Spinal cord (tissue), 10 donors: ENCODE results near the gene PXMP2. TPM values are rescaled to one million over a fixed set of nuclear protein-coding genes. Genes with fewer than 3 reads are reported as not detected.
A peak's percentile ranks its signal among the peaks of the same experiment; 100 is the strongest.

Experiments used
- DNase-seq, 6 donors: peaks; one replicate each; pipeline versions ENCODE4 v3.0.0 to v3.0.0-alpha.2; 2013 to 2015; ENCODE audit warnings: low spot score in 6 of 6, low read depth in 4 of 6
- H3K27ac ChIP-seq: one replicate; pipeline ENCODE4 v1.5.1; 2013; ENCODE audit warnings: low read depth, low read length, control low read depth
- H3K27me3 ChIP-seq: one replicate; pipeline ENCODE4 v1.6.1; 2013; ENCODE audit warnings: low read length; ENCODE audit not compliant: control insufficient read depth, insufficient read depth
- H3K36me3 ChIP-seq: one replicate; pipeline ENCODE4 v1.6.1; 2013; ENCODE audit warnings: low read length; ENCODE audit not compliant: control insufficient read depth, insufficient read depth
- H3K4me1 ChIP-seq: one replicate; pipeline ENCODE4 v1.6.1; 2013; ENCODE audit warnings: low read length; ENCODE audit not compliant: control insufficient read depth, insufficient read depth
- H3K4me3 ChIP-seq: one replicate; pipeline ENCODE4 v1.5.1; 2013; ENCODE audit warnings: low read depth, low read length, control low read depth
- H3K9me3 ChIP-seq: one replicate; pipeline ENCODE4 v1.6.1; 2013; ENCODE audit warnings: low read length; ENCODE audit not compliant: control insufficient read depth, insufficient read depth
- WGBS: methylation state at CpG from one replicate; pipeline ENCODE4 v1.1.5; 2013; ENCODE audit warnings: missing lambda C conversion rate; ENCODE audit not compliant: insufficient coverage; 5-methylcytosine and 5-hydroxymethylcytosine counted together
- long read RNA-seq, 4 donors: transcript quantifications; one replicate each; lab custom pipeline, GENCODE V29; 2026
- polyA plus RNA-seq, 2 donors: library from polyadenylated mRNA; unstranded; fragments of 120-200 nt; gene quantifications; one replicate each; pipeline ENCODE4 v1.2.1, GENCODE V29; 2013; ENCODE audit not compliant: insufficient read length in 2 of 2
- total RNA-seq, 2 donors: library from RNA; depleted of rRNA in 1 of 2; stranded (reverse); fragments of 120-200 nt in 1 of 2; fragments of >200 nt in 1 of 2; gene quantifications; one replicate each; pipeline versions ENCODE4 v1.2.3 to v1.2.4, GENCODE V29; 2013 to 2014
- donor health status: healthy.

The PXMP2 gene
- total RNA-seq (10 to 100 TPM; 27.5 to 74.7 TPM), polyA plus RNA-seq (10 to 100 TPM; 39.6 to 51.7 TPM)
- long read RNA-seq, donor 1, transcript PXMP2-201 (5 exons, 957 nt), result major isoform, 32 of 38 reads
- long read RNA-seq, donor 1, partial matches to known transcripts, result 6 of 38 reads
- long read RNA-seq, donor 1, other reads (novel, unspliced or antisense), result 0 of 38 reads
- long read RNA-seq, donor 2, transcript PXMP2-201 (5 exons, 957 nt), result major isoform, 14 of 15 reads
- long read RNA-seq, donor 2, partial matches to known transcripts, result 0 of 15 reads
- long read RNA-seq, donor 2, other reads (novel, unspliced or antisense), result 0 of 15 reads
- long read RNA-seq, donor 3, transcript PXMP2-201 (5 exons, 957 nt), result major isoform, 17 of 30 reads
- long read RNA-seq, donor 3, partial matches to known transcripts, result 11 of 30 reads
- long read RNA-seq, donor 3, other reads (novel, unspliced or antisense), result 0 of 30 reads
- long read RNA-seq, donor 4, transcript PXMP2-205 (3 exons, 632 nt), result minor isoform, 6 of 77 reads
- long read RNA-seq, donor 4, transcript PXMP2-201 (5 exons, 957 nt), result major isoform, 64 of 77 reads
- long read RNA-seq, donor 4, partial matches to known transcripts, result 7 of 77 reads
- long read RNA-seq, donor 4, other reads (novel, unspliced or antisense), result 0 of 77 reads

DNA sequence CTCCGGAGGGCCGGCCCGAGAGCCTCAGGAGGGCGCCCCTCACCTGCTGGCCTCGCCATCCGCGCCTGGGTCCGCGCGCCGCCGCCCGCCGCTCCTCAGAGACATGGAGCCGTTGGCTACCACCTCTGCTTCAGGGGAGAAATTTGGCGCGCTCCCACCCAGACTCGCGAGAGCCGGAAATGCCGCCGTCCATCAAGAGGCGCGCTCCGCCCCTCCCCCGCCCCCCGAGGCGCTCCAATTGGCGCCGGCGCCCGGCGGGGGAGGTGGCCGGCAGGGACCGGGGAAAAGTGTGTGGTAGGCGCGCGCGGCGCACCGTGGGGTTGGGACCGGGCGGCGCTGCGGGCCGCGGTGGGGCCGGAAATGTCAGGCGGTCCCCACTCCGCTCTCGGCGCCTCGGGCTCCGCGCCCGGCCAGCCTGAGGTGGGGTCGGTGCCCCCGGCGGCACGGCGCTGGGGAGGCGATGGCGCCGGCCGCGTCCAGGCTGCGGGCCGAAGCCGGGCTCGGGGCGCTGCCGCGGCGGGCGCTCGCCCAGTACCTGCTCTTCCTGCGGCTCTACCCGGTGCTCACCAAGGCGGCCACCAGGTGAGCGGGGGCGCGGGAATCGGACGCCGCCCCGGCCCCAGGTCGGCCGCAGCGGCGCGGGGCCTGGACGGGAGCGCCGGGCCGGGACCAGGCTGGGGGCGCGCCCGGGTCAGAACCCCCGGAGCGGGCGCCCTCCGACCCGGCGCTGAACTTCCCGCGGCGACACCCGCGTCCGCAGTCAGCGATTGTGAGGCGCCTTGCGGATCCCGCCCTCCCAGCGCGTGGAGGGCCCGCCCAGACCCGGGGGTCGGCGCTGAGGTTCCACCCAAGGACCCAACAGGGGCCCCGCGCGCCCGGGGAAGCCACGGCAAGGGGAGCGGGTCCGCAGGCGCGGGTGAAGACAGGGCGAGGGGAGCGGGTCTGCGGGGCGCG is at the start of gene PXMP2, which contains the start of gene POLE:
PXMP2 (plus strand) TSS at position 377 of the 954 bp plus-strand sequence; CDS start at position 461, 84 bp downstream.
POLE (minus strand) TSS at position 132 of the 954 bp plus-strand sequence; CDS start at position 105, 27 bp downstream.
- Histone ChIP-seq H3K27ac (peak within 1 kb of the TSS; percentile 15), H3K4me1 (peaks cover 19% of the 10 kb centered on the region), H3K9me3 (no peaks in the 10 kb centered on the region), H3K36me3 (peaks cover 3% of the 10 kb centered on the region), H3K4me3 (peak within 1 kb of the TSS; percentile 46), H3K27me3 (no peaks in the 10 kb centered on the region)
- peak; percentile 85 to 99 (median 92) for DNase-seq
- WGBS, result under 1% methylated on average over 134 of the region's 134 CpGs

DNA sequence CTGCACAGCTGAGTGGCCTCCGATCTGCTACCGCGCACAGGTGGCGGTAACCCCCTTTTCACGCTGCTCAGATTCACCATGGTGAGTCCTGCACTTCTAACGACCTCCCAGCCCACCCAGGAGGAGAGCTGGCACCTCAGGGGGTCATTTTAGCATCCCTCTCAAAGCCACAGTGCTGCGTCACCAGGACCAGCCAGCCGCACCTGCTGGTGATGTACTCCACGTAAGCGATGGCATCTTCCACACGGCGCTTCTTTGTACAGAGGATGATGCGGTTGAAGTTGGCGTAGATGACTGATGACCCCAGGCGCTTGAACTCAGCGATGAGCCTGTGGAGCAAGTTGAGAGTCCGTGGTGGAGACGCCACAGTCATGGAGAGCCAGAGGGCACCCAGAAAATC is 49.6 kb upstream of the PXMP2 start:
- H3K27ac ChIP-seq, result no peak overlapping the region
- H3K36me3 ChIP-seq, result peaks cover 94% of the 10 kb centered on the region
- H3K4me1 ChIP-seq, result peaks cover 3% of the 10 kb centered on the region
- no peak overlapping the region for H3K4me3 ChIP-seq
- no peaks in the 10 kb centered on the region for H3K27me3 ChIP-seq
- no peak for DNase-seq
- WGBS, result 85% methylated on average over 18 of the region's 18 CpGs
- H3K9me3 ChIP-seq, result no peaks in the 10 kb centered on the region

DNA sequence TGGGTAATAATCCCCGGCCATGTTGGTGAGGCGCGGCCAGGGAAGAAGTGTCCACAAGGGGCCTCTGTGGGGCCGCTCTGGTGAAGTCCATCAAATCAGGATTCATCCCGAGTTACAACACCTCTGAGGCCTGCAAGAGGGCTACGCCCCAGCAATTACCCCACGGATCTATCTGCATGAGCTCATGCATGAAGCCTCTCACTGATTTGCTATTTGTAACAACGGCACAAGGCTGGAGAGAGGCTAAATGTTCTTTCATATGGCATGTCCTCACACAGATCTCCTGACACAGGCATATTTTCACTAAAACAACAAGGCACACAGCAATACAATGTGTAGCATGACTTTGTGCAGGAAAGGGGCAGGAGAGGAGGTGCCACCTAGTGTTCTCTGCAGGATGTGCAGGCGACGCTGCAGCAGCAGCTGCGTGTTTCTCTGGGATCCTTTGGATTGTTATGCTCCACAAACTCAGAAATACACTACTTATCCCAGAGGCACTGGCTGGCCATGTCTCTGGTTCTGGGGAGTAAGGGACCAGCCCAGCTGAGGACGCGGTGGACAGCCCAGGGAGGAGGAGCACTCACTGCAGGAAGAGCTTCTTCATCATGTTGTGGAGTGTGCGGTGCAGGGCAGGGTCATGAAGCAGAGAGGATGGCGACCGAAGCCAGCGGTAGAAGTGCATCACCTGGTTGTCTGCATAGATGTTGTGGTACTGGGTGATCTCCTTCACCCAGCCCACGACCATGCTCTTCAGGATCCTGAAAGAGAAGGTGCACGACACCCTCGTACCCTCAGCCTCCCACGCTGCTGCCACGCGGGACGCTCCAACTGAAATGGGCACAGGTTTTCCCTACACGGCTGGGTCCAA is 48.6 kb upstream of the PXMP2 start:
- H3K4me1 ChIP-seq, result peaks cover 3% of the 10 kb centered on the region
- 71% methylated on average over 21 of the region's 25 CpGs for WGBS
- no peak overlapping the region for H3K4me3 ChIP-seq
- H3K9me3 ChIP-seq, result no peaks in the 10 kb centered on the region
- peak in 2 of 6 donors; percentile 33 to 63 for DNase-seq
- no peaks in the 10 kb centered on the region for H3K27me3 ChIP-seq
- H3K36me3 ChIP-seq, result peaks cover 94% of the 10 kb centered on the region
- H3K27ac ChIP-seq, result no peak overlapping the region

DNA sequence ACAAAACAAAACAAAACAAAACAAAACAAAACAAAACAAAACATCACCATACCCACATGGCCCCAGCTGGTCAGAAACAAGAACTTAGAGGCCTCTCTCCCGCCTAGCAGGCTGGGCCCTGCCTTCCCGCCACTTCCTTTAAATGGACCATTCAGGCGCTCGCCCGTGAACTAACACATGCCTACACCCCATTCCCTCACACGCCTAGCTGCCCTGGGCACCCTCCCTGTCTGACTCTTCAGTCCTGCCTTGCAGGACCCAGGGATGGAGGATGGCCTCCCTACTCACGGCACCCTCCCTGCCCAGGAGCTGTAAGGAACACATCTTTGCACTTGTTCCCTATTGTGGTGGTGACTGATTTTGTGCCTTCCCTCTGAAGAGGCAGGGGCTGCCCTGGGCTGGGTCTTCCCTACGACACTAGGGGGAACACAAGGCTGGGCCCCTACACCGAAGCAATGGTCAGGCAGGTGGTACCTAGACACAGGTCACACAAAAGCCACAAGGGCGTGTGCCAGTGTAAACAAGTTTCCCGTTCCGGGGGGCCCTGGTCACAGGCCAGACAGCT is 47.3 kb upstream of the PXMP2 start:
- no peak overlapping the region for H3K4me3 ChIP-seq
- no peaks in the 10 kb centered on the region for H3K9me3 ChIP-seq
- DNase-seq, result no peak
- WGBS, result 91% methylated on average over 11 of the region's 12 CpGs
- H3K4me1 ChIP-seq, result peaks cover 3% of the 10 kb centered on the region
- H3K27ac ChIP-seq, result no peak overlapping the region
- H3K36me3 ChIP-seq, result peaks cover 88% of the 10 kb centered on the region
- no peaks in the 10 kb centered on the region for H3K27me3 ChIP-seq

DNA sequence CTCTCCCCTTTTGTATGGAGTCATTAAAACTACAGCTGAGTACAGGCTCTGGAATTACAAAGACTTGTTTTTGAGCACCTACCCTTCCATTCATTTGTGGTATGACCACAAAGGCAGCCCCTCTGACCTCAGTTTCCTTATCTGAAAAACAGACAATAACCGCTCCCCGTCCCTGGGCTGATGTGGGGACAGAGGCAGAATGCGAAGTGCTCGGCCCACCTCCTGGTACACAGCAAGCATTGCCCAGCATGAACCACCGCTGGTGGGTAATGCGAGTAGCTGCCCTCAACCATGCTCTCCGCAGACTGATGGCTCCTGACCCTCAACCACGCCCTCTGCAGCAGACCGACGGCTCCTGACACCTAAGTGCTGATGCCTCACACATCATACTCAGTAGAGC is 46.5 kb upstream of the PXMP2 start:
- no peaks in the 10 kb centered on the region for H3K27me3 ChIP-seq
- 74% methylated on average over 10 of the region's 10 CpGs for WGBS
- H3K9me3 ChIP-seq, result no peaks in the 10 kb centered on the region
- peaks cover 3% of the 10 kb centered on the region for H3K4me1 ChIP-seq
- no peak for DNase-seq
- H3K36me3 ChIP-seq, result peaks cover 83% of the 10 kb centered on the region
- no peak overlapping the region for H3K4me3 ChIP-seq
- H3K27ac ChIP-seq, result no peak overlapping the region

DNA sequence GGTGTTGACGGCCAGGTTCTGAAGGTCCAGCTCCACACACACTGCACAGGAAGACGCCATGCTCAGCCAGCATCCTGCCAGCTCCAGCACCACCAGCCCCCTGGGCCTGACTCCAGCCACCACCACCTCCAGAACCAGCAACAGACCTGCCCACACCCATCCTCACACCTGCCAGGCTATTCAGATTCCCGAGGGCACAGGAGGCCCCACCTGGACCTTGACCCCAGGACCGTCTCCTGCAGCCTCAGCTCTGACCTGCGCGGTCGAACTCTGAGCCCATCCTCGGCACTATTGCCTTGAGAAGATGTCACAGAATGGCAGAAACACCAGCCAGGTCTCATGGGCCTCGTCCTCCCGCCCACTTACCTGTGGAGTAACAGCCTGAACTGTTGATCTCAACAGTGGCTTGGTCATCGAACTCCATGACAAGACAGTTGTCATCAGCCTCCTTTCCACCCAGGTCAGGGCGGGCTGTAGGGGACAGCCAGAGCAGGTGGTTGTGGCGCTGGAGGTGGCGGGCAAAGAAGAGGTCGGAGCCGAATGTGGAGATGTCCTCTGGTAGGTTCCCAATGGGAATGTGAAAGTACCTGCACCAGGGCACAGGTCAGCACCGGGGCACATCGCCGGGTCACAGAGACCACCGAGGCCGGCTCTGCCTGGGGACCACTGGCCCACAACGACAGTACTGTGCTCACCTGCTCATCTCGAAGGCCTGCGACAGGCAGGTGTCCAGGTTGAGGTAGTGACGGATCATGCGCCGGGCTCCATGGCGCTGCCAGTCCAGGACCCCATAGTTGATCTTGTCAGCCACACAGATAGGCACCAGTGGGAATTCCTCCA is 45.4 kb upstream of the PXMP2 start:
- H3K4me3 ChIP-seq, result no peak overlapping the region
- H3K36me3 ChIP-seq, result peaks cover 79% of the 10 kb centered on the region
- peaks cover 3% of the 10 kb centered on the region for H3K4me1 ChIP-seq
- no peaks in the 10 kb centered on the region for H3K9me3 ChIP-seq
- no peak for DNase-seq
- 97% methylated on average over 27 of the region's 28 CpGs for WGBS
- no peak overlapping the region for H3K27ac ChIP-seq
- H3K27me3 ChIP-seq, result no peaks in the 10 kb centered on the region

DNA sequence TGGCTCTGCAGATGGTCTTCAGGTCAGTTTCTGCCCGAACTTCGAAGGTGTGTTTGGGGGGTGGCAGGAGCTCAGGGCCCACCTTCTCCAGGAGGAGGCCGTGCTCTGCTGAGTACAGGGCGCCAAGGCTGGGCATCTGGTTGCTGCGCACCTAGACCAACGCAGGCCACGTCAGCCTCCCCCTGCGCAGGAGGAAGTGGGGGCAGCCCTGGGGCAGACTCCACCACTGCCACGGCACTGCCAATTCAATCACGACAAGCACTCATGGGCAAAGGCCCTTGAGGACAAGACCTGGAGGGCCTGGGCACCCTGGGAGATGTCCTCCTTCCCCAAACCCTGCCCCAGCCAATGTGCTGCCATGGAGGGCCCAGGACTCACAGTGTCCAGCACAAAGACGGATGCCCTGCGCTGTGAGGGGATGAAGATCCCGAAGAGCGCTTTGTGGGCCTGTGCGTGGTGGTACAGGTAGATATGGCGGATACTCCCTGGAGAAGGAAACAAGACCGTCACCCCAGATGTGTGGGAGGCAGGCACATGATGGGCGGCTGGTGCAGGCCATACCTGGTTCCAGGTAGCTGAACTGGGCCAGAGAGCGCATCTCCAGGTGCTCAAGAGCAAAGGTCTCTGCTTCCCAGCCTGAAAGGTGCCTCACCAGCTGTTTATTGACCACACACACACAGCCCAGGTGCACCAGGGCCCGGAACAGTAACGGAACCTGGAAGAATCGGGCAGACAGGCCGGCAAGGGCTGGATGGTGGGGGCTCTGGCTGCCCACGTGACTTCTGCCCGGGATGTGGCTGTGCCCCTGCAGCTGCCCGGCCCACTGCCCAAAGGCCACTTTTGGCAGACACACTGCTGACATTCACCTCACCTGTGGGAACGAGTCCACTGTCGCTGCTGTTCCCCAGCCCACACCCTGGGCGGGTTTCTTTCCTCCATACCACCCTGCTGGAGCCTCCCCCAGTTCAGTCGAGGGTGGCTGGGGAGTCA is 44.2 kb upstream of the PXMP2 start:
- H3K27ac ChIP-seq, result no peak overlapping the region
- DNase-seq, result no peak
- H3K27me3 ChIP-seq, result no peaks in the 10 kb centered on the region
- H3K9me3 ChIP-seq, result no peaks in the 10 kb centered on the region
- 98% methylated on average over 30 of the region's 30 CpGs for WGBS
- H3K4me3 ChIP-seq, result no peak overlapping the region
- peaks cover 3% of the 10 kb centered on the region for H3K4me1 ChIP-seq
- peaks cover 74% of the 10 kb centered on the region for H3K36me3 ChIP-seq
